AG04449 (cell line): Measurements from ENCODE around the gene TMEM217.

Experiments used
- CTCF ChIA-PET: fragments of 350-600 bp; formaldehyde crosslinking; extraction: SDS; loops from one replicate; lab custom pipeline; 2021; ENCODE audit warnings: antibody characterized with exemption; lab: Yijun Ruan, JAX
- POLR2A ChIA-PET: fragments of 400-600, 350-600 bp; formaldehyde crosslinking; extraction: SDS; loops from one replicate; lab custom pipeline; 2020; ENCODE audit warnings: antibody characterized with exemption, inconsistent platforms; lab: Yijun Ruan, JAX
- DNase-seq: peaks from one replicate; pipeline ENCODE4 v3.0.0-alpha.2; 2010; ENCODE audit warnings: low read depth, low spot score
- H3K4me3 ChIP-seq: 2 replicates; pipeline ENCODE4 v1.5.1; 2011; ENCODE audit warnings: low read depth, mild to moderate bottlenecking, control low read depth, low read length
- CTCF ChIP-seq: IDR thresholded peaks from one replicate; pipeline ENCODE4 v1.5.1; 2011; ENCODE audit warnings: mild to moderate bottlenecking, moderate library complexity, low read length, control low read depth, inconsistent platforms; ENCODE audit not compliant: insufficient read depth; ENCODE audit errors: missing control alignments

TMEM217 gene

GRCh38 chr6:37261198-37261597, 3.3 kb upstream of the TMEM217 start:
- no peak overlapping the region for H3K4me3 ChIP-seq
- POLR2A ChIA-PET = no interaction called here
- DNase-seq = no peak
- CTCF ChIA-PET = no interaction called here
- no peak for TF ChIP-seq CTCF

GRCh38 chr6:37260444-37260843, 2.5 kb upstream of the TMEM217 start:
- POLR2A ChIA-PET = no interaction called here
- TF ChIP-seq CTCF = no peak
- H3K4me3 ChIP-seq = no peak overlapping the region
- CTCF ChIA-PET = no interaction called here
- no peak for DNase-seq

GRCh38 chr6:37260040-37260439, 2.1 kb upstream of the TMEM217 start:
- CTCF ChIA-PET = no interaction called here
- H3K4me3 ChIP-seq = no peak overlapping the region
- TF ChIP-seq CTCF = no peak
- DNase-seq = no peak
- POLR2A ChIA-PET = no interaction called here

- ChIA-PET CTCF (no interaction called here), POLR2A (interaction anchor here (0.7 kb wide), 1 partner anchor 470 kb away, joined by 3 read pairs; no protein-coding TSS in a partner anchor)
- H3K4me3 ChIP-seq = peak overlapping the region; percentile 93
- no peak for DNase-seq
- TF ChIP-seq CTCF = no peak
Observed at GRCh38 chr6:37259191-37259590, 1.2 kb upstream of the TMEM217 start.

GRCh38 chr6:37258405-37259105, 611 bp upstream of the TMEM217 start:
- CTCF ChIA-PET = interaction anchor here (0.7 kb wide), 1 partner anchor 48 kb away, joined by 3 read pairs; no protein-coding TSS in a partner anchor
- POLR2A ChIA-PET = interaction anchor here (0.7 to 2.1 kb wide), 3 partner anchors 13 to 469 kb away, joined by 3 to 11 read pairs (median 7); no protein-coding TSS in a partner anchor
- no peak for TF ChIP-seq CTCF
- no peak for DNase-seq
- peak overlapping the region; percentile 93 for H3K4me3 ChIP-seq

- POLR2A ChIA-PET = interaction anchor here (1.4 to 2.1 kb wide), 2 partner anchors 12 to 15 kb away, joined by 7 to 11 read pairs; no protein-coding TSS in a partner anchor
- DNase-seq = no peak
- peak overlapping the region; percentile 93 for H3K4me3 ChIP-seq
- CTCF ChIA-PET = interaction anchor here (1.8 kb wide), 1 partner anchor 69 kb away, joined by 7 read pairs; no protein-coding TSS in a partner anchor
- no peak for TF ChIP-seq CTCF
Observed at GRCh38 chr6:37257320-37257633, 667 bp downstream of the TMEM217 start.
